SU-DHL-6 (cell line): ENCODE data around the gene TMEM244.

Experiments used
- H2AFZ ChIP-seq: fragments of 200-600 bp; sonication (generic); 2 replicates; pipeline ENCODE4 v1.6.1; 2014; ENCODE audit warnings: low read depth, mild to moderate bottlenecking, moderate library complexity, mixed read lengths, antibody characterized with exemption, low read length; ENCODE audit not compliant: severe bottlenecking
- H3F3A ChIP-seq: fragments of 200-600 bp; shearing (Covaris generic); 2 replicates; pipeline ENCODE4 v1.6.0; 2016; ENCODE audit warnings: antibody characterized with exemption, mild to moderate bottlenecking; ENCODE audit not compliant: insufficient read depth
- H3K27ac ChIP-seq: fragments of 200-600 bp; sonication (generic); 2 replicates; pipeline ENCODE4 v1.5.1; 2016; ENCODE audit warnings: low read depth, mild to moderate bottlenecking, low read length, moderate library complexity, mixed read lengths
- H3K27me3 ChIP-seq: fragments of 200-600 bp; sonication (generic), shearing (Covaris generic); 2 replicates; pipeline ENCODE4 v1.6.0; 2014; ENCODE audit warnings: mild to moderate bottlenecking, low read length
- H3K36me3 ChIP-seq: fragments of 200-600 bp; sonication (generic); 2 replicates; pipeline ENCODE4 v1.6.1; 2014; ENCODE audit warnings: mild to moderate bottlenecking, low read length, mixed read lengths
- H3K4me2 ChIP-seq: fragments of 300-600, 200-600 bp; shearing (Covaris generic), sonication (generic); 2 replicates; pipeline ENCODE4 v1.6.0; 2014; ENCODE audit warnings: low read length, low read depth, mild to moderate bottlenecking; ENCODE audit not compliant: poor library complexity, severe bottlenecking
- H3K4me3 ChIP-seq: fragments of 200-600 bp; sonication (generic); 2 replicates; pipeline ENCODE4 v1.5.1; 2014; ENCODE audit warnings: antibody characterized with exemption, low read length, mild to moderate bottlenecking, mixed read lengths; ENCODE audit not compliant: insufficient read depth, poor library complexity, severe bottlenecking
- H3K79me2 ChIP-seq: fragments of 200-600 bp; sonication (generic); 2 replicates; pipeline ENCODE4 v1.6.1; 2014; ENCODE audit warnings: mild to moderate bottlenecking, low read length, moderate library complexity; ENCODE audit not compliant: insufficient read depth
- H3K9ac ChIP-seq: fragments of 200-600 bp; sonication (generic); 2 replicates; pipeline ENCODE4 v1.7.0; 2014; ENCODE audit warnings: mild to moderate bottlenecking, low read length
- H3K9me2 ChIP-seq: fragments of 200-600 bp; sonication (generic); replicated peaks from 2 replicates; pipeline ENCODE4 v1.6.1; 2014; ENCODE audit warnings: low read length; ENCODE audit not compliant: insufficient read depth
- H3K9me3 ChIP-seq: fragments of 200-600 bp; sonication (generic); 2 replicates; pipeline ENCODE4 v1.6.1; 2014; ENCODE audit warnings: low read length, mixed read lengths; ENCODE audit not compliant: insufficient read depth
- H4K20me1 ChIP-seq: fragments of 200-600 bp; sonication (generic); 2 replicates; pipeline ENCODE4 v1.6.1; 2014; ENCODE audit warnings: low read depth, mild to moderate bottlenecking, antibody characterized with exemption, low read length, moderate library complexity, mixed read lengths
- CTCF ChIP-seq: fragments of 200-600 bp; sonication (generic); IDR thresholded peaks from one replicate; pipeline ENCODE4 v1.5.1; 2017; ENCODE audit warnings: antibody characterized with exemption, mild to moderate bottlenecking, low read length, moderate library complexity; ENCODE audit not compliant: insufficient read depth, poor library complexity, severe bottlenecking
- EZH2phosphoT487 ChIP-seq: fragments of 200-600 bp; sonication (generic), shearing (Covaris generic); conservative IDR thresholded peaks from 2 replicates; pipeline ENCODE4 v1.6.1; 2018; ENCODE audit warnings: mild to moderate bottlenecking, antibody characterized with exemption, low read length, moderate library complexity, mixed read lengths

Gene TMEM244

GRCh38 chr6:129787816-129788215 lies 73.3 kb downstream of the TMEM244 start:
- Histone ChIP-seq H3K27ac (no peak overlapping the region), H3K9ac (no peak overlapping the region), H3K4me2 (no peak overlapping the region), H3K9me2 (no peaks in the 10 kb centered on the region), H4K20me1 (no peaks in the 10 kb centered on the region), H3K36me3 (no peaks in the 10 kb centered on the region), H3K4me3 (no peak overlapping the region), H3K9me3 (no peaks in the 10 kb centered on the region), H2AFZ (no peak overlapping the region), H3K27me3 (no peaks in the 10 kb centered on the region), H3K79me2 (no peaks in the 10 kb centered on the region), H3F3A (no peaks in the 10 kb centered on the region)
- TF ChIP-seq CTCF (no peak), EZH2phosphoT487 (no peak)

- Histone ChIP-seq H2AFZ (no peak overlapping the region), H3K79me2 (no peaks in the 10 kb centered on the region), H3K36me3 (no peaks in the 10 kb centered on the region), H3K4me3 (no peak overlapping the region), H3K9me2 (no peaks in the 10 kb centered on the region), H3K4me2 (no peak overlapping the region), H3K9me3 (no peaks in the 10 kb centered on the region), H3F3A (no peaks in the 10 kb centered on the region), H4K20me1 (no peaks in the 10 kb centered on the region), H3K27ac (no peak overlapping the region), H3K9ac (no peak overlapping the region), H3K27me3 (no peaks in the 10 kb centered on the region)
- TF ChIP-seq EZH2phosphoT487: no peak
- no peak for TF ChIP-seq CTCF
These were observed 74.6 kb downstream of the TMEM244 start for GRCh38 chr6:129786548-129786947.

- no peak for TF ChIP-seq EZH2phosphoT487
- no peak for TF ChIP-seq CTCF
- H3K4me2 ChIP-seq: no peak overlapping the region
- H3K9me3 ChIP-seq: no peaks in the 10 kb centered on the region
These were observed 75.4 kb downstream of the TMEM244 start for GRCh38 chr6:129785756-129786135.

More at GRCh38 chr6:129785756-129786135, 75.4 kb downstream of the TMEM244 start:
- no peaks in the 10 kb centered on the region for H4K20me1 ChIP-seq
- no peak overlapping the region for H3K9ac ChIP-seq
- no peaks in the 10 kb centered on the region for H3K79me2 ChIP-seq
- no peaks in the 10 kb centered on the region for H3F3A ChIP-seq
- H3K27ac ChIP-seq: no peak overlapping the region
- H3K27me3 ChIP-seq: no peaks in the 10 kb centered on the region
- H3K9me2 ChIP-seq: no peaks in the 10 kb centered on the region
- H3K4me3 ChIP-seq: no peak overlapping the region
- H2AFZ ChIP-seq: no peak overlapping the region
- no peaks in the 10 kb centered on the region for H3K36me3 ChIP-seq
